HG03439 (cell line): Measurements from ENCODE around the gene TJAP1.
"Not testable (repeated sequence)": the region's sequence is repeated elsewhere in the genome, so short reads cannot be mapped to it uniquely, and the experiment has no call there.

Experiments
- ATAC-seq: cut with Tn5 transposase; IDR thresholded peaks from one replicate; pipeline ENCODE4 v1.9.1; 2021; ENCODE audit warnings: mild to moderate bottlenecking, moderate library complexity; ENCODE audit not compliant: unreplicated experiment

The TJAP1 gene

DNA sequence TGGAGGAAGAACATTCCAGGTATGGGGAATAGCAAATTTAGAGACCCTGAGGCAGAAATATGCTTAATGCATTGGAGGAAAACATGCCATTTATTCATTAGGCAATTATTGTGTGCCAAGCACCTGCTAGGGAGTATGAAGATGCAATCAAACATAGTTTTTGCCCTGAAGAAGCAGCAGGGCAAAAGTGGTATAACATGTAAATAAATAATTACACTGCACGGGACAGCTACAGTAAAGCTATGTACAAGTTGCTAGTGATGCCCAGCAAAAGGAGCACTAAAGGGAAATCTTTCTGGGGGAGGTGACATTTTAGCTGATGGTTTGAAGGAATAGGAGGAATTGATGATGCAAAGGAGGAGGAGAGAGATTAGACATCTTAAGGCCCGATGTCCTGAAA lies 624 bp upstream of the TJAP1 start:
- ATAC-seq = no peak

DNA sequence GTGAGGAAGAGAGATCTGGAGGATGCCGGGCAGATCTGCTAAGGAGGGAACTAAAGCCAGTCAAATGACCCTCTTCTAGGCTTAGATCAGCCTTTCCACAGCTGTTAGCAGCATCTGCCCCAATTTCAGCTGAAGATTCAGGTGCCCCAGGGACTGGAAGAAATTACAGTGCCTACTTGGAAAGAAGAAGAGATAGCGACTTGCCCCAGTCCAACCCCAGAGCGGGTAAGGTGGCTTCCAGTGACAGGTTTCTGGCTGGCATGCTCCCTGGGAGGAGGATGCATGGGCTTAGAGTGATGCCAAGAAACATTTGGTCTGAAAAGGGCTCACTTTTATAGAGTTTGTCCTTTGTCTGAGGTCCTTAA lies 620 bp downstream of the TJAP1 start:
- no peak for ATAC-seq

DNA sequence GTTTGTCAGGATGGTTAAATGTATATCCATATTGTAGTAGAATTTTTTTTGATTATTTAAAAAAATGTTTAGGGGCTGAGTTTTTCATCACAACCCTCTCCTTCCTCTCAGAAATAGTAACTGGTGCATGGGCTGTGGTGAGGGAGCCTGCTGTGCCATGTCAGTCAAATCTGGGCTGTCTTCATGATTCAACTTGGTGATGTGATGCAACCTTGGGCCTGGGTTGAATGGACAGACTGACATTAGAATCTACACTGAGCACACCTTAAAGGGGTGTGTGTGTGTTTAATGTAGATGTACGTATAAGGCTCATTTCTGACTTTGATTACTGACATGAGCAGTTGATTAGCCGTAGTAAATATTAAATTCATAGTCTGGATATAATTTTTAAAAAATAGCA lies 3.7 kb downstream of the TJAP1 start:
- ATAC-seq = no peak

DNA sequence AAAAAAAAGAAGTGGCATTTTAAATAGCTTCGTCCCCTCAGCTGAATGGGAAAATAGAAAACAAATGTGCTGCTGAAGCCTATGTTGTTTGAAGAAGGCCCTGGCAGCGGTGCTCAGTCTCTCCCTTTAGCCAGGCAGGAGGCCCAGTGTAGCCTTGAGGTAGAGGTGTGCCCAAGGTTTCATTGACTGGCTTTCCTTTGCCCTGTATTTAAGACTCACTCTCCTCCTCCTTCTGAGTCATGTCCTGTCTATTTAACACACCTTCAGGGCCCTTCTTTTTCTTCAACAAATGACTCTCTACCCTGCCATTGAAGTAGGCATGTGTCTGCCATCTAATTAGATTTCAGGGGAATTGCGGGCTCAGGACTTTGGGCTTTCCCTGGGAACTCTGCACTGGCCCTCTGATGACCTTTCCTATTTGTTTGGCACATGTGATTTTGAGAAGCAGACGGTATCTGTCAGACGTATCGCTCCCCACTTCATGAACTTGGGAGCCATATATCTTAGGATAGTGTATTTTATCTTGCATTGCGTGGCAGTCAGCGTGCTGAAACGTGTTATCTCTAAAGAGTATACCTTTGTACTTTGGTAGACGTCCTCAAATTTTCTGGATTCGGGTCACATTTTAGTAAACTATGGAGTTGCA lies 4.3 kb downstream of the TJAP1 start:
- no peak for ATAC-seq

DNA sequence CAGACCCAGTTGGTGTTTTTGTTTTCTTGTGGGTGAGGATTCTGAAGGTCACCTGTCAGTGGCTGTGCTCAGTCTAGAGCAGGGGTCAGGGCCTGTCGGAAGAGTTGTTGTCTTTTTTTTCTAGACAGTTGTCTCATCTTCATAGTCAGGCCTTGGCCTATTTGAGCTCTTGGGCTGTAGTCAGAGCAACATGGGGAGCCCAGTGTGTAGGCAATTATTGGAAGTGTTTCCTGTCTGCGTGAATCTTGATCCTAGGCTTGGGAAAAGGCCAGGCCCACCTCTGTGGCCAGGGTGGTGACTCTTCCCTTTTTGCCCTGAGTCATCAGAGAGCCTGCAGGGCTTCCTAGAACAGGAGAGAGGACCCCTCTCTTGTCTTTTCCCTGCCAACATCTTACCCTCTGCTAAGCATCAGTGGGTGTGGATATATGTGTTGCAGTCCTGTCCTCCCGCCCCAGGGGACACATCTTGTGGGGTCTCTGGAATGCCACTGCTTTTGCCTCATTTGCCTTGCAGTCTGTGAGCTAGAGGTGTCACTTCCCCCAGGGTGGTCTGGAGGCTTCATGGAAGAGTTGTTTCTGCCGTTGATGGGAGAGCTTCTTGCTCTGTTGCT lies 11.4 kb downstream of the TJAP1 start:
- ATAC-seq = no peak

DNA sequence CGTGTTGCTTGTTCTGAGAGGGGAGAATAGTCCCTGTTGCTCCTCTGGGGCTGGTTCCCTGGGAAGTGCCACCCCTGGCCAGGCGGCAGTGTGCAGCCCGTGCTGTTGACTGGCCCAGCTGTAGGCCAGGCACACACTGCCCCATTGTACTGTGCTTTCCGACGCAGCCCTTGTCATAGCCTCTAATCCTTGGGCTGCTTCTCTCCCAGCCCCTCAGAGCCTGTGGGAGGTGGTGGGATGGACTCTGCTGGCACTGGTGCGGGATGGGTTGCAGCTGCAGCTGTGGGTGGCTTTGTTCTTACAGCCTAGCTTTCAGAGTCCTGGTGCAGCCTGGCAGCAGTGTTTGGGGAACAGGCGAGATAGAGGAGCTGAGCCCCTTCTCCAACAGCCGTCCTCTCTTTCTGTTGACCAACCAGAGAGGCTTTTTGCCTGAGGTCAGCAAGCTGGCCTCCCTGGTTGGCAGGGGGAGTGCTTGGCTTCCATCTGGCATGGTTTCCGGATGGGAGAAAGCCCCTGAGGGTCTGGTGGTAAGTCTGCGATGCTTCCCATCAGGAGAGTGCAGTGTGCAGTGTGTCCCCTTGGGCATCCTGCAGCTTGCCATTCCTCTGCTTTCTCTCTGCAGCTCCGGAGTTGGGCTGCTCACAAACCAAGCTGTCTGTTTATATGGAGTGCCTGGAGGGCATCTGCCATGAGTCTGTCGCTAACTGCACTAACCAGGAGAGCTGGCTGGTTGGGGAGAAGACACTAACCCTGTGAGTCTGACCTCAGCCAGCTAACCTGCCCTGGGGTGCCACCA lies 12.1 kb downstream of the TJAP1 start:
- no peak for ATAC-seq

DNA sequence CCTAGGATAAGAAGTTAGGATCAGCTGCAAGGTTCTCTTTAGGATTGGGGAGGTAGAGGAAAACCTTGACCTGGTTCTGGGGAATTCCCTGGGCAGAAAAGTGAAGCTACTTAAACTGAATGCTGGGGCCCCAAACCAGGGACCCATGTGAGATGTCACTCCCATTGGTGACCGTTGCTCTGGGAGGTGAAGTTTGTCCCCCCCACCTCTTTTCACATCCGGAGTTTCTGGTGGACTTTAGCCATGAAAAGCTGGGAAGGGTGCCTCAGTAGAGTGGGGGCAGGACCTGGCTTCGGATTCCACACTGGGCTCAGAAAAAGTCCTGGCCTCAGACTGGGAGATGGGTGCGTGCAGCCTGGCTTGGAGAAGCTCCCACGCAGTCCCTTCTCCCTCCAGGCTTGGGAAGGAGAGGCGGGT lies 13.2 kb downstream of the TJAP1 start:
- ATAC-seq = no peak

DNA sequence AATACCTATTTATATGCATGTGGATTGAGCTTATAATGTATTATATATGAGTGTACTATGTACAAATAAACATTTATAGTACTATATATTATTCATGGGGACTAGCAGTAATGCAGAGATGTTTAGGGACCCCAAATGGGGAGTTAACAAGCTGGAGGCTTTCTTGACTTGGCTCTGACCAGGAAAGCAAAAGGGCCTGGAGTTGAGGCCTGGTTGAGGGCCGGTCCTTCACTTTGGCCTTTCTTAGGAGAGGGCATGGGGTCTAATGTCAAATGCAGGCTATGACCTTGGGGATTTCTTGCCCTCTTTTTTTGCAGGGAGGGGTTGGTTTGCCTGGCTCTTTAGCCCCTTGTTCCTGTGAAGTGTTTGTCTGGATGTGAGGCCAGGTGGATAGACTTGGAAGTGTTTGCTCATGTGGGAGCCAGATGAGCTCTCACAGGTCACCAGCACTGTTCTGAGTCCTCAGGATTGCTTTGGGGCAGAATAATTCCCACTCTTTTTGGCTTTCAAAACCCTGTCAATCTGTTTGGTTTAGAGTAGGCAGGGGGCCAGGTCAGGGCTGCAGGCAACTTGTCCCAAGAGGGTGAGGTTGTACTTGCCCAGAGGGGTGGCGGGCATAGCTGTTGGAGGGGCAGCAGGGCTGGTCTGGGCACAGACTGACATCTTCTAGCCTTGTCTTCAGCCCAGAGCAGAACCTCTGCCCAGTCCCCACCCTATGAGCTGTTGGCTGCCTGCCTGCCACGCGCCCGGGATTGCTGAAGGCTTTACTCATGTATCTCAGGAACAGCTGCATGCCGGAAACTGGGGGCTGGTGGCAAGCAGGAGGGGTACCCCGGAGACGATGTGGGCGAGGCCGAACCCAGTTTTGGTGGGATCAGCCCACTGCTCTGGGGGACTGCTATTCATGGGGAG lies 14.6 kb downstream of the TJAP1 start:
- ATAC-seq = no peak

DNA sequence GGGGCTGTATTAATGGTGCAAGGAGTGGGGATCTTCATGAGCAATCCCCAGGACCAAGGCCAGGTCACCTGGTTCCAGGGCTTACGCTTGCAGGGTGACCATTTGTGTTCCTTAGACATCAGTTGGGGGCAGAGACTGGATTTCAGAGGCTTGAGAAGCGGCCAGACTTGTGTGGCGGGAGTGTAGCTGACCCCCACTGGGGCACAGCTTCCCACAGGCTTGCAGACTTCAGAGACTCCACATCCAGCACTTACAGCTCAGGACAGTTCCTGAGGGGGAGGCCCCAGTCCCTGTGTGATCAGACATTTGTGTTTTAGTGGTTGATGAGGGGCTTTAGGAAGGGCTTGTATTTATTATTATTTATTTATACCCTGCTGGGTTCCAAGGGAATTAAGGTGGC lies 15.3 kb downstream of the TJAP1 start:
- ATAC-seq = no peak

DNA sequence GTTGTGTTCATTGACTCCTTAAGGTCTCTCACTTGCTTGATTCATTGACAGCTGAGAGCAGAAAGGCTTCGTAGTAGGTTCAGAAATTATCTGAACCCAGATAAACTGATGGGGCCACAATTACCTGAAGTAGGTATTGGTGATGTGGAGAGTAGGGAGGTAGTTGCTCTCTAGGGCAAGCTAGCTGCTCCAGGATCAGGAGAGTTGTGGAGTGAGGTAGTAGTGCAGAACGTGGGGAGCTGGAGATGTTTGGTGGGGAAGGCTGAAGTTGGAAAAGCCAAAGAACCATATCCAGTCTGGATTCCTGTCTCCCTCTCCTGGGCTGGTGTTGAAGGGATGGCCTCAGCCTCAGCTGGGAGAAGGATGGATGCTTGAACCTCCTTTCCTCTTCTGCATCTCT lies 15.9 kb downstream of the TJAP1 start:
- no peak for ATAC-seq

DNA sequence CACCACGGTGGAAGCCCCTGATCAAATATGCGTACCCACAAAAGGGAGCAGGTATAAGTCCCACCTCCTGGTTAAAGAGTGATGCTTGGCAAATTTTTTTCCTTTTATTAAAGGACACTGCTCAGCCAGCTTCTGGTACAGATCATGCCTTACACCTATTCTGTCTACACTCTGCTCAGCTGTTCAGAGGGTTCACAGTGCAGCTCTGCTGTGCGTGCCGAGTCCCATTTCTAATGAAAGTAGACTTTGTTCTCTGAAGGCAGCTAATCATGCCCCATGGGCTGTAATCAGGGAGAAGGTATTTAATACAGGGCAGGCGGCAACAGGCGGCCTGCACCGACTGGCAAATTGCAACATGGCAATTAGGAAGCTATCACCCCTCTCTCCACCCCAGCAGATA lies 16.5 kb downstream of the TJAP1 start:
- no peak for ATAC-seq

DNA sequence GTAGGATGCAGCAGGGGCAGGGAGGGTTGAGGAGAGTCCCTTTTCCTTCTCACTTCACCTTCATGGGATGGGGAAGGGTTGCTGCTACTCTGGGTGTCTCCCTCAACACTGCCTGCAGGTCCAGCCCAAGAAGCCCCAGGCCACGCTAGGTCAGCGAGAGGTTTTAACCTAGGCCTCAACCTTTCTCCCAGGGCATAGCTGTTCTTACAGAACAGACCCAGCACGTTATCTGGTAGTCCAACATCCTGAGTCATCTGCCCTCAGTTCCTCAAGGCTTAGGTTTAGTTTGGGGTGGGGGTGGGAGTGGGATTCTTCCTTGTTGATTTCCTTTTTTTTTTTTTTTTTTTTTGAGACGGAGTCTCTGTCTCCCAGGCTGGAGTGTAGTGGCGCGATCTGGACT lies 17.0 kb downstream of the TJAP1 start:
- ATAC-seq = no peak

DNA sequence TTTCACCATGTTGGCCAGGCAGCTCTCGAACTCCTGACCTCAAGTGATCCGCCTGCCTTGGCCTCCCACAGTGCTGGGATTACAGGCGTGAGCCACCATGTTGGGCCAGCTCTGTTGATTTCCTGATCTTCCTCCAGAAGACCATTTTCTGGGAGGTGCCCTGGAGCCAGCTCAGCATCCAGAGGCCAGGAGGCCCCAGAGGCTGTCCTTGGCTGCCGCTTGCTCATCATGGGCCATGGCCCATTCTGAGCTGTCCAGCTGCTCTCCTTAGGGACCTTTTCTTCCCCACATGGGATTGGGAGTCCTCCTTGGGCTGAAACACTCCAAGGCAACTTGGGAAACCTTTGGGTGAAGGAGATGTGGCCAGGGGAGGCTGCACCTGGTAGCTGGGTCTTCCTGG lies 17.4 kb downstream of the TJAP1 start:
- no peak for ATAC-seq

DNA sequence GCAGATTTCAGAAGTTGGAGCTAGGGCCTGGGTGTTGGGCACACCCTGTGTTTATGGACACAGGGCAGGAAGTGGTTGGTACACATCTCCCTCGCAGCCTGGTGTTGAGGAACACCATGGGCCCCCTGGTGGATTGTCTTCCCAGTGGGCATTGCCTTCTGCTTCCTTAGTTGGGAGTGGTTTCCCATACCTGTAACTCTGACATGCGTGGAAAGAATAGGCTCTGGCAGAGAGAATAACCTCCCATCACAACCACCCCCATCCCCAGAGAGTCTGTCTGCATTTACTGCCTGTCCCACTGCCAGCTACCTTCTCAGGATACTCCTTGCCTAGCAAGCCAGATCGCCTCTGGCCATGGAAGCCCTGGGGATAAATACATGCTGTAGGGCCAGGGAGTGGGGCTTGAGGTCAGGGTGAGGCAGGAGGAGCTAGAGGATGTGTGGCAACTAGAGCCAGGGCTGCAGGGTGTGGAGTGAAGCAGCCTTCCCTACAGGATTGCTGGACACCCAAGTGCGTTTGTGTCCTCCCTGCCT lies 18.1 kb downstream of the TJAP1 start:
- ATAC-seq = no peak

DNA sequence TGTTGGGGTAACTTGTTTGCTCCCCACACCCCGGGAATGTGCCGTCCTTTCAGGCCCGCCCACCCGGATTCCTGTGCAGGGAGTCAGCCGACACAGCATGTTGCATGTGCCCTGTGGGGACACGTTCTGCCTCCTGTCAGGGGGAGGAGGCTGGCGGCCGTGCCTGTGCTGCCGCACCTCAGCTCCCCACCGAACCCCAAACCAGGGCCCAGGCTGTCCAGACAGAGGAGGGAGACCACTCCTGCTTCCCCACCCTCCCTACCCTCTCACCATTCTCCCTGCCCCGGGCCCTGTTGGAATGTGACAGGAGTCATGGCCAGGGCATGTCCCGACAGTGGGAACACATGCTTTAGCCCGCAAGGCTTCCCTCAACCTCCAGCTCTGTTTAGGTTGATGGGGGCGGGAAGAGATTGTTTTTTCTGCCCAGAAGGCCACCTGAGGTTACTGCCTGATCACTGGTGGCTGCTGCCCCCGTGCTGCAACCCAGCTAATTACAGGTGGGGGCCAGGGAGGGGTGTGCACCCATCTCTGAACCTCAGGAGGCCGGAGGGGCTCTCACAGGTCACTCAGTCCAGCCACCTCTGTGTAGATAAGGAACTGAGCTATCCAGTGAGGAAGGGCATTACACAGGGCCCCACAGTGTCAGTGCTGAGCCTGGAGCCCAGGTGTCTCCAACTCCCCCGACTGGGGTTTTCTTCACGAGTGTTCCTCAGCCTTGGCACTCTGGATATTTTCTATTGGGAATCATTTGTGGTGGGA lies 19.2 kb downstream of the TJAP1 start:
- no peak for ATAC-seq

DNA sequence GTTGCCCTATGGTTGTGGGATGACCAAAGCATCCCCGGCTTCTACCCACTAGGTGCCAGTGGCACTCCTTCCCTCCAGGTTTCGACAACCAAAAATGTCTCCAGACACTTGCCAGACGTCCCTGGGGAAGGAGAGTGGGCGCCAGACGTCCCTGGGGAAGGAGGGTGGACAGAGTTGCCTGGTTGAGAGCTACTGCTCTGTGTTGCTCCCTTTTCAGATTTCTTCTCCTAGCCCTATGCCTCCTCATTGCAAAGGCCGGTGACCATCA lies 19.7 kb downstream of the TJAP1 start:
- ATAC-seq = no peak

DNA sequence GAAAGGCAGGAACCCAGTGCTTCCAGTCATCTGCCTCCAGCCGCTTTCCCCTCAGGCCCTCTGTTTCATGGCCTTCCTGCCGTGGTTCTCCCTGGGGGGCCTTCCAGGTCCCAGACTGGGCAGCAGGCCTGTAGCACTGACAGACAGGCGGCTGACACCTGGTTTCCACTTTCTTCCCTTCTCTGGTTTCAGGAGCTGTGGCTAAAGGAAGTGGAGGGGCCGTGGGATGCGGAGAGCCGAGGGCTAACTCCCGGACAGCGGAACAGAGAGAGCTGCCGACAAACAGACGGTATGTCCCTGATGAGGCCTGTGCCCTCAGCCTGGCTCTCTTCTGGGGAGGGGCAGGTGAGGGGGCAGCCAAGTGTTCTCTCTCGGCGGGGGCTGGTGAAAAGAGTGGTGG lies 20.3 kb downstream of the TJAP1 start:
- ATAC-seq = no peak

DNA sequence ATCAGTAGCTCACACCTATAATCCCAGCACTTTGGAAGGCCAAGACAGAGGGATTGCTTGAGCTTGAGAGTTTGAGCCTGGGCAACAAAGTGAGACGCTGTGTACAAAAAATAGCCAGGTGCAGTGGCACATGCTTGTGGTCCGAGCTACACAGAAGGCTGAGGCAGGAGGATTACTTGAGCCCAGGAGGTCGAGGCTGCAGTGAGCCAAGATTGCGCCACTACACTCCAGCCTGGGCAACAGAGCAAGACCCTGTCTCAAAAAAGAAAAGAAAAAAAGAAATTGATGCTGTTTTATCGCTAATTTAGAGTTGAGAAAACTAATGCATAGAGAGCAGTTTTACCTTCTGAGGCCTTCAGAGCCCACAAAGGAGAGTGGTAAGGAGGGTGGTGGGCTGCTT lies 20.9 kb downstream of the TJAP1 start:
- ATAC-seq = not testable (repeated sequence)

DNA sequence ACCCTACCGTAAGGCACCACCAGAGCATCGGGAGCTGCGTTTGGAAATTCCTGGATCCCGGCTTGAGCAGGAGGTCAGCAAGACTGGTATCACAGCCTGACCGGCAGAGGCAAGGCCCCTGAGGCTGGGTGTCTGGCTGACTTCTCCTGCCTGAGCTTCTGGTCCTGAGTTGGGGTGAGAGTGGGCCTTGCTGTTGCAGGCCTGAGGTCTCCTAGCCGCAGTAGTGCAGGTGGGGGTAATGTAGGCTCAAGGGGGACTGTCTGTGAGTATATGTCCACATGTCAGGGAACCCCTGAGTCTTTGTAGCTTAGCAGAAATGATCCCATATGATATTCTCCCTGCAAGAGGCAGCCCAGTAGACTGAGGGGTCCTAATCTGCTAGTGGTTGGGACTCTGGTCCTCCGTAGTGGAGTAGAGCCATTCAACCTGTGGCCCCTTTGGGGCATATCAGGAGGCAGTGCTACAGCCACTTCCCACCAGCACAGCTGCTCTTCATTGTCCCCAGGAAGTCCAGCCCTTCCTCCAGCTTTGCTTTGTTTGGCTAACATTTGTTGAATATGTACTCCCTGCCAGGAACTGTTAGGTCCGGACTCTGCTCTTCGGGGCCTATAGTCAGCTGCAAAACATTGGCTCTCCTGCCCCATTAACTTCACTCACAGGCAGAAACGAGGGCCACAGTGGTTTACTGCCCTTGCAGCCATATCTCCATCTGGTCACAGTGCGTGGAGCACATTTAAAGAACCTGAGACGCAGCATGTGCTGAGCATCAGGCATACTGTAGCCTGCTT lies 21.9 kb downstream of the TJAP1 start:
- no peak for ATAC-seq

DNA sequence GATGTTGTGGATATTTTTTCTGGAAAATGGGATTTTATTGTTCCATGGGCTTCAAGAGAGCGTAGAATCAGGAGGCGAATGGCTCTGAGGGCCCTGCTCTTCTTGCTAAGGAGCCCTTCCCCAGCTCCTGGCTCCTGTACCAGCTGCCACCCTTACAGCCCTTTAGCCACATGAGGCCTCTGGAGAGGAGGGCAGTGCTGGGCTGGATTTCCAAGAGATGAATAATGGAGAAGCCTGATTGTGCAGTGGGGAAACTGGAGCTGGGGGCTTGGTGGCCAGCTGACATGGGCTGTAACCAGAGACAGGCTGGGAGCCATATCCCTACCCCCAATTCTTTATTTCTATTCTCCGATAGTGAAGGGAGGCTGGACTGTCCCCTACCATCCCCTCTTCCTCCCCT lies 23.6 kb downstream of the TJAP1 start:
- no peak for ATAC-seq
